ENCODE results near the gene ADCY1. TPM values are rescaled to one million over a fixed set of nuclear protein-coding genes. Genes with fewer than 3 reads are reported as not detected.

The ADCY1 gene
- total RNA-seq, 3 donors from 2014 or later (not counting 1 experiment from before 2014, with no cell fraction given) = 0.02 to 0.15 TPM; not detected in 1

DNA sequence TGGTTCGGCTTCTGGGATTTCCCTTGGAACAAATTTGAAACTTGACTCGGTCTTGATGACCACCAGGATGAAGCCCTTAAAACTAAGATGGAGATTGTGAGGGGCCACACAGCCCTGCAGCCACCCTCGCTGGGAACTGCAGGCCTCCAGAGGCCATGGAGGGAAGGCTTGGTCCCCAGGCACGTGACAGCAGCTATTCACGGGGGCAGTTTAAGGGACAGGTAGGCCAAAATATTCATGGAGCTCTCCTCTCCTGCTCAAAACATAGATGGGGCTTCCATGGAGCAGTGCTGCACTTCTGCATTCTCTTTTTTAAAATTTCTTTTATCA is 137.0 kb downstream of the ADCY1 start:
- Histone ChIP-seq H3K4me1 (ENCODE audit: control insufficient read depth, insufficient read depth, low read length) (no peaks in the 10 kb centered on the region), H3K27me3 (ENCODE audit: control insufficient read depth, insufficient read depth, low read length) (no peaks in the 10 kb centered on the region), H3K4me3 (ENCODE audit: low read length) (no peak overlapping the region), H3K27ac (ENCODE audit: low read length) (no peak overlapping the region), H3K36me3 (ENCODE audit: control insufficient read depth, insufficient read depth, low read length) (no peaks in the 10 kb centered on the region), H3K9me3 (ENCODE audit: control insufficient read depth, insufficient read depth, low read length) (no peaks in the 10 kb centered on the region)
- no peak overlapping the region for H3K4me3 Mint-ChIP-seq
- no peak overlapping the region for H3K27ac Mint-ChIP-seq
- peaks cover 2 to 4% of the 10 kb centered on the region in 2 donors for H3K27me3 Mint-ChIP-seq (ENCODE audit: low read depth in 2 of 2)
- no peaks in the 10 kb centered on the region for H3K36me3 Mint-ChIP-seq
- TF ChIP-seq CTCF (IDR thresholded peaks at IDR 0.05) = no peak
- intact Hi-C loops (cut with micrococcal nuclease) = no loop called here
- no peak for ATAC-seq
- 87% methylated on average over 5 of the region's 5 CpGs for WGBS (ENCODE audit: insufficient coverage)
- no peak for DNase-seq
- H3K9me3 Mint-ChIP-seq = no peaks in the 10 kb centered on the region
- H3K4me1 Mint-ChIP-seq = no peaks in the 10 kb centered on the region

DNA sequence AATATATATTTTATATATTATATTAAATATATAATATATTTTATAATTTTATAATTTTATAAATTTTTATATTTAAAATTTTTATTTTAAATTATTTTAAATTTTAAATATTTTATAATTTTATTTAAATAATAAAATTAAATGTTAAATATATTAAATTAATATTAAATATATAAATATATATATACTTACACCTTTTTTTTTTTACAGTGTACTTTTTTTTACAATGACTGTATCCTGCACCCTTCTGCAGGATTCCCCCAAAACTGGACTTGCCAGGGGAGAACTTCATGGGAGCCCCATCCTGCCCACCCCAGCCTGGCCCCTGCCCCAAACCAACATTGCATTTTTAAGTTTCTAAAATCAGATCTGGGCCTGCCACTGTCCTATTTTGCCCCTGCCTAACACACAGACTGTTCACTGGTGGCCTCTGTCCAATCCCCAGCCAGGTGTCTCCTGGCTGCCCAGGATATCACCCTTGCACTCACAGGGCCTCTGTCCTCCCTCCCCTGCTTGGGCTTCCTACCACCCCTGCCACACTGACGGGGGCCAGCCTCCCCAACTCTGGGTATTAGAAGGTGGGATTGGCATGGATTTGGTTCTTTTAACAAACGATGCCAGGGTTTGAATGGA is 138.0 kb downstream of the ADCY1 start:
- H3K4me3 Mint-ChIP-seq = no peak overlapping the region
- peaks cover 8% of the 10 kb centered on the region in 2 donors for H3K4me1 Mint-ChIP-seq
- intact Hi-C loops (cut with micrococcal nuclease) = no loop called here

DNA sequence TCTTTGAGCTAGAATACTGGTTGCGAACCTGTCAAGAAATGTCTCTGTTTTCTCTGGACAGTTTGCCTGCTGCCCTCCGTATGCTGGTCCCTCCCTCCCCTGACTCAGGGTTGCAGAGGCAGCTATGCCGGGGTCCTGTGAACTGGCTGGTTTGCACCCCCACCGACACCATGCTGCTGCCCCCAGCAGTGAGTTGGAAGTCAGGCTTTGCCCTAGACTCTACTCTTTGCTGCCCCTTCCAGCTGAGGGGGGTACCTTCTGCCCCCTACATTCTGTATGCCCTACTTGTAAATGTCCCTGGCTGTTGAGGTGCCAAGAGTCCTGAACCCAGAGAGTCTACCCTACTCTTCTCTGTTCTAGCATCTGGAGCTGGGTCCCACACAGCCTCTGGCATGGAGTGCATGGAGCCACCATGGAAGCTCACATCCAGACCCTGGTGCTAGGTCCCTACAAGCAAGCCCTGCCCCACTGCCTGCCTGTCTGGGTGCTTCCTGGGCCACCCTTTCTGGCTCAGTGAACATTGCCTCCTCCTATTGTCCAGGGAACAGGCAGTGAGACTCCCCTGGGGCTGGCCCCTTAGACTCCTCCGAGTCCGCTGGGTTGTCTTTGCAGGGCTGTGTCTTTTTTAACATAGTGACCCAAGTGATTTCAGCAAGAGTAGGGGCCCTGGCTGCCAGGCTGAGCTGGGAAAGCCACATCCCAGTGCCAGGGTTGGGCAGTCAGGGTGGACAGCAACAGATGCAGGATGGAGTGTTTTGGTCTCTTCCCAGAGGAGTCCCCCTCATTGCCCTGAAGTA is 138.9 kb downstream of the ADCY1 start:
- no peaks in the 10 kb centered on the region for H3K9me3 ChIP-seq (ENCODE audit: control insufficient read depth, insufficient read depth, low read length)
- peaks cover 16% of the 10 kb centered on the region for H3K4me1 ChIP-seq (ENCODE audit: control insufficient read depth, insufficient read depth, low read length)
- no peaks in the 10 kb centered on the region for H3K27me3 ChIP-seq (ENCODE audit: control insufficient read depth, insufficient read depth, low read length)
- H3K4me3 ChIP-seq (ENCODE audit: low read length) = no peak overlapping the region
- no peak for DNase-seq
- Mint-ChIP-seq H3K9me3 (no peaks in the 10 kb centered on the region), H3K4me1 (peaks cover 11 to 12% of the 10 kb centered on the region in 2 donors), H3K27me3 (ENCODE audit: low read depth in 2 of 2) (peaks cover 0 to 4% of the 10 kb centered on the region in 2 donors), H3K36me3 (no peaks in the 10 kb centered on the region), H3K4me3 (no peak overlapping the region), H3K27ac (no peak overlapping the region)
- no peak overlapping the region for H3K27ac ChIP-seq (ENCODE audit: low read length)
- H3K36me3 ChIP-seq (ENCODE audit: control insufficient read depth, insufficient read depth, low read length) = no peaks in the 10 kb centered on the region
- 92% methylated on average over 6 of the region's 6 CpGs for WGBS (ENCODE audit: insufficient coverage)
- ATAC-seq = no peak
- intact Hi-C loops (cut with micrococcal nuclease) = no loop called here
- no peak for TF ChIP-seq CTCF (IDR thresholded peaks at IDR 0.05)

More for the DNA sequence above, 138.0 kb downstream of the ADCY1 start:
- no peaks in the 10 kb centered on the region for H3K36me3 ChIP-seq (ENCODE audit: control insufficient read depth, insufficient read depth, low read length)
- peaks cover 7% of the 10 kb centered on the region for H3K4me1 ChIP-seq (ENCODE audit: control insufficient read depth, insufficient read depth, low read length)
- peaks cover 0 to 4% of the 10 kb centered on the region in 2 donors for H3K27me3 Mint-ChIP-seq (ENCODE audit: low read depth in 2 of 2)
- no peak overlapping the region for H3K4me3 ChIP-seq (ENCODE audit: low read length)
- WGBS (ENCODE audit: insufficient coverage) = 100% methylated on average over 1 of the region's 2 CpGs
- H3K9me3 ChIP-seq (ENCODE audit: control insufficient read depth, insufficient read depth, low read length) = no peaks in the 10 kb centered on the region
- H3K36me3 Mint-ChIP-seq = no peaks in the 10 kb centered on the region
- no peaks in the 10 kb centered on the region for H3K9me3 Mint-ChIP-seq
- H3K27ac Mint-ChIP-seq = no peak overlapping the region
- DNase-seq (no peak), ATAC-seq (no peak)
- no peak overlapping the region for H3K27ac ChIP-seq (ENCODE audit: low read length)
- no peaks in the 10 kb centered on the region for H3K27me3 ChIP-seq (ENCODE audit: control insufficient read depth, insufficient read depth, low read length)
- no peak for TF ChIP-seq CTCF (IDR thresholded peaks at IDR 0.05)
